ENCODE data around the gene ARAP3.
A peak's percentile ranks its signal among the peaks of the same experiment; 100 is the strongest.

ARAP3 gene

DNA sequence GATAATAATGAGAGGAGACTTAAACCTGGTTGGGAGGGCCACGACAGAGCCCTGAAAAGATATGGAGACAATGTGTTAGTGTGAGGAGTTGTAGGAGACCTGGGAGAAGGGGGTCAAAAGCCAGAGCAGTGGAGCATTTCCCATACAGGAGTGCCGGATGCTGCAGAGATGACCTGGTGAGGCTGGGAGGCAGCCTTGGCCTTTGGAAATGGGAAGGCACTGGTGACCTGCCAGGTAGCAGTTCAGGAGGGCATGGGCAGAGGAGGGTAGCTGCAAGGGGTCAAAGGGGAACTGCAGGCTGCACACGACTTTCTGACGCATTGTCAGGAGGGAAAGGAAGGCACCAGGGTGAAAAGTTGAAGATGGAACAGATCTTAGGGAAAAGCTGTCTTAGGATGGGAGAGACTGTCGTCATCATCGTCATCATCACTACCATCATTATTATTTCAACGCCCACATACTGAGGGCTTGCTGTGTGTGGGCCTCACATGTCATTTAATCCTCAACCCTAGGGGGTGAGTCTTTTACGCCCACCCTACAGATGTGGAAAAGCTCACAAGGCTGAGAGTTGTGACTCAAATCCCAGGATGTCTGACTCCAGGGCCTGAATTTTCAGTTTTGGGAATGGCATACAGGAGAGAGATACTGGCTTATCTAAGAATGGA, 13.3 kb downstream of the ARAP3 start:
- no peak overlapping the region for H2BK120ac ChIP-seq (ENCODE audit: insufficient read depth, low read length, poor library complexity)
- WGBS (ENCODE audit: extremely low coverage, insufficient coverage, insufficient read length): no CpG with 5 or more reads among the region's 8 CpGs
- H3K14ac ChIP-seq (ENCODE audit: low read length): no peak overlapping the region
- H3K4me2 ChIP-seq (ENCODE audit: low read length): no peak overlapping the region
- H3K79me2 ChIP-seq (ENCODE audit: control insufficient read depth, insufficient read depth, low read length, poor library complexity): no peaks in the 10 kb centered on the region
- H2BK5ac ChIP-seq (ENCODE audit: low read depth, low read length, poor library complexity): no peak overlapping the region
- H4K91ac ChIP-seq (ENCODE audit: low read depth, low read length): no peak overlapping the region
- H3K4me1 ChIP-seq (ENCODE audit: control insufficient read depth in 1 of 2, insufficient read depth in 2 of 2, low read length in 2 of 2): no peaks in the 10 kb centered on the region
- H3K9me3 ChIP-seq (ENCODE audit: insufficient read depth, low read depth, low read length): peaks cover 2% of the 10 kb centered on the region
- no peak for DNase-seq
- H2BK12ac ChIP-seq (ENCODE audit: low read length): no peak overlapping the region
- H3K79me1 ChIP-seq (ENCODE audit: low read length): no peaks in the 10 kb centered on the region
- H3K4ac ChIP-seq (ENCODE audit: low read depth, low read length): no peak overlapping the region
- H4K8ac ChIP-seq (ENCODE audit: low read depth, low read length): no peak overlapping the region
- H3K18ac ChIP-seq (ENCODE audit: low read length): no peak overlapping the region
- H3K4me3 ChIP-seq (ENCODE audit: low read depth, low read length): no peak overlapping the region
- no peak overlapping the region for H2AFZ ChIP-seq (ENCODE audit: insufficient read depth, low read length, poor library complexity)
- H3K23ac ChIP-seq (ENCODE audit: low read length): no peak overlapping the region
- H3K27ac ChIP-seq (ENCODE audit: low read depth, low read length): no peak overlapping the region
- H3K27me3 ChIP-seq (ENCODE audit: insufficient read depth, low read length): no peaks in the 10 kb centered on the region
- H2AK5ac ChIP-seq (ENCODE audit: low read length): no peak overlapping the region
- H4K12ac ChIP-seq (ENCODE audit: low read depth, low read length): no peak overlapping the region
- peaks cover 27 to 46% of the 10 kb centered on the region in 2 experiments for H3K36me3 ChIP-seq (ENCODE audit: control insufficient read depth in 1 of 2, insufficient read depth in 2 of 2, low read length in 2 of 2)
- H3K9ac ChIP-seq (ENCODE audit: low read length): no peak overlapping the region

GRCh38 chr5:141665995-141666940, 15.8 kb downstream of the ARAP3 start:
- no peak overlapping the region for H2BK12ac ChIP-seq (ENCODE audit: low read length)
- no CpG with 5 or more reads among the region's 18 CpGs for WGBS (ENCODE audit: extremely low coverage, insufficient coverage, insufficient read length)
- H3K27me3 ChIP-seq (ENCODE audit: insufficient read depth, low read length): no peaks in the 10 kb centered on the region

GRCh38 chr5:141664733-141665461, 17.1 kb downstream of the ARAP3 start:
- H3K79me2 ChIP-seq (ENCODE audit: control insufficient read depth, insufficient read depth, low read length, poor library complexity): no peaks in the 10 kb centered on the region

More at GRCh38 chr5:141665995-141666940, 15.8 kb downstream of the ARAP3 start:
- no peak overlapping the region for H2BK120ac ChIP-seq (ENCODE audit: insufficient read depth, low read length, poor library complexity)
- no peak overlapping the region for H4K8ac ChIP-seq (ENCODE audit: low read depth, low read length)
- no peaks in the 10 kb centered on the region for H3K79me1 ChIP-seq (ENCODE audit: low read length)
- no peak overlapping the region for H3K18ac ChIP-seq (ENCODE audit: low read length)
- no peak for DNase-seq
- H3K27ac ChIP-seq (ENCODE audit: low read depth, low read length): no peak overlapping the region
- peaks cover 2% of the 10 kb centered on the region for H3K9me3 ChIP-seq (ENCODE audit: insufficient read depth, low read depth, low read length)
- peaks cover 21 to 31% of the 10 kb centered on the region in 2 experiments for H3K36me3 ChIP-seq (ENCODE audit: control insufficient read depth in 1 of 2, insufficient read depth in 2 of 2, low read length in 2 of 2)
- H3K23ac ChIP-seq (ENCODE audit: low read length): no peak overlapping the region
- H3K79me2 ChIP-seq (ENCODE audit: control insufficient read depth, insufficient read depth, low read length, poor library complexity): no peaks in the 10 kb centered on the region
- no peak overlapping the region for H3K14ac ChIP-seq (ENCODE audit: low read length)
- H4K91ac ChIP-seq (ENCODE audit: low read depth, low read length): no peak overlapping the region
- H3K4ac ChIP-seq (ENCODE audit: low read depth, low read length): no peak overlapping the region
- no peak overlapping the region for H4K12ac ChIP-seq (ENCODE audit: low read depth, low read length)
- H3K4me1 ChIP-seq (ENCODE audit: control insufficient read depth in 1 of 2, insufficient read depth in 2 of 2, low read length in 2 of 2): no peaks in the 10 kb centered on the region
- H3K4me2 ChIP-seq (ENCODE audit: low read length): no peak overlapping the region
- no peak overlapping the region for H2BK5ac ChIP-seq (ENCODE audit: low read depth, low read length, poor library complexity)
- no peak overlapping the region for H2AFZ ChIP-seq (ENCODE audit: insufficient read depth, low read length, poor library complexity)
- no peak overlapping the region for H3K4me3 ChIP-seq (ENCODE audit: low read depth, low read length)
- H2AK5ac ChIP-seq (ENCODE audit: low read length): no peak overlapping the region
- H3K9ac ChIP-seq (ENCODE audit: low read length): no peak overlapping the region

GRCh38 chr5:141663506-141663905, 18.5 kb downstream of the ARAP3 start:
- Histone ChIP-seq H3K9ac (ENCODE audit: low read length) (no peak overlapping the region), H4K8ac (ENCODE audit: low read depth, low read length) (no peak overlapping the region), H3K36me3 (ENCODE audit: control insufficient read depth in 1 of 2, insufficient read depth in 2 of 2, low read length in 2 of 2) (peaks cover 15 to 18% of the 10 kb centered on the region in 2 experiments), H3K4me1 (ENCODE audit: control insufficient read depth in 1 of 2, insufficient read depth in 2 of 2, low read length in 2 of 2) (no peaks in the 10 kb centered on the region), H2BK120ac (ENCODE audit: insufficient read depth, low read length, poor library complexity) (no peak overlapping the region), H4K91ac (ENCODE audit: low read depth, low read length) (no peak overlapping the region), H3K27me3 (ENCODE audit: insufficient read depth, low read length) (no peaks in the 10 kb centered on the region), H4K12ac (ENCODE audit: low read depth, low read length) (no peak overlapping the region), H2AK5ac (ENCODE audit: low read length) (no peak overlapping the region), H3K4ac (ENCODE audit: low read depth, low read length) (no peak overlapping the region), H2AFZ (ENCODE audit: insufficient read depth, low read length, poor library complexity) (no peak overlapping the region), H3K79me1 (ENCODE audit: low read length) (no peaks in the 10 kb centered on the region), H3K4me2 (ENCODE audit: low read length) (no peak overlapping the region), H3K27ac (ENCODE audit: low read depth, low read length) (no peak overlapping the region), H3K18ac (ENCODE audit: low read length) (no peak overlapping the region), H3K4me3 (ENCODE audit: low read depth, low read length) (no peak overlapping the region), H3K14ac (ENCODE audit: low read length) (no peak overlapping the region), H3K23ac (ENCODE audit: low read length) (no peak overlapping the region), H2BK5ac (ENCODE audit: low read depth, low read length, poor library complexity) (no peak overlapping the region), H3K9me3 (ENCODE audit: insufficient read depth, low read depth, low read length) (no peaks in the 10 kb centered on the region), H2BK12ac (ENCODE audit: low read length) (no peak overlapping the region), H3K79me2 (ENCODE audit: control insufficient read depth, insufficient read depth, low read length, poor library complexity) (no peaks in the 10 kb centered on the region)
- no CpG with 5 or more reads among the region's 8 CpGs for WGBS (ENCODE audit: extremely low coverage, insufficient coverage, insufficient read length)
- no peak for DNase-seq

More at GRCh38 chr5:141664733-141665461, 17.1 kb downstream of the ARAP3 start:
- Histone ChIP-seq H3K23ac (ENCODE audit: low read length) (no peak overlapping the region), H2BK12ac (ENCODE audit: low read length) (no peak overlapping the region), H3K18ac (ENCODE audit: low read length) (no peak overlapping the region), H3K4ac (ENCODE audit: low read depth, low read length) (no peak overlapping the region), H4K12ac (ENCODE audit: low read depth, low read length) (no peak overlapping the region), H3K4me1 (ENCODE audit: control insufficient read depth in 1 of 2, insufficient read depth in 2 of 2, low read length in 2 of 2) (no peaks in the 10 kb centered on the region), H3K4me3 (ENCODE audit: low read depth, low read length) (no peak overlapping the region), H2BK120ac (ENCODE audit: insufficient read depth, low read length, poor library complexity) (no peak overlapping the region), H2AFZ (ENCODE audit: insufficient read depth, low read length, poor library complexity) (no peak overlapping the region), H3K27me3 (ENCODE audit: insufficient read depth, low read length) (no peaks in the 10 kb centered on the region), H3K9ac (ENCODE audit: low read length) (no peak overlapping the region), H3K9me3 (ENCODE audit: insufficient read depth, low read depth, low read length) (peaks cover 2% of the 10 kb centered on the region), H4K91ac (ENCODE audit: low read depth, low read length) (no peak overlapping the region), H3K36me3 (ENCODE audit: control insufficient read depth in 1 of 2, insufficient read depth in 2 of 2, low read length in 2 of 2) (peaks cover 19% of the 10 kb centered on the region in 2 experiments), H3K27ac (ENCODE audit: low read depth, low read length) (no peak overlapping the region), H4K8ac (ENCODE audit: low read depth, low read length) (no peak overlapping the region), H3K79me1 (ENCODE audit: low read length) (no peaks in the 10 kb centered on the region), H2BK5ac (ENCODE audit: low read depth, low read length, poor library complexity) (no peak overlapping the region), H3K14ac (ENCODE audit: low read length) (no peak overlapping the region), H2AK5ac (ENCODE audit: low read length) (no peak overlapping the region), H3K4me2 (ENCODE audit: low read length) (no peak overlapping the region)
- no CpG with 5 or more reads among the region's 13 CpGs for WGBS (ENCODE audit: extremely low coverage, insufficient coverage, insufficient read length)
- peak; percentile 49 to 81 for DNase-seq

All from trophoblast cell (in vitro differentiated cells and primary cell).